Central memory CD8-positive, alpha-beta T cell (primary cell): ENCODE results near the gene LDLRAD4.
A peak's percentile ranks its signal among the peaks of the same experiment; 100 is the strongest.
"Not testable (repeated sequence)": the region's sequence is repeated elsewhere in the genome, so short reads cannot be mapped to it uniquely, and the experiment has no call there.

Experiments
- ATAC-seq: fragments of 150-1000 bp; cut with Tn5 transposase; replicated peaks from 2 replicates; pipeline ENCODE4 v1.10.0; 2022; ENCODE audit warnings: mild to moderate bottlenecking, moderate FRiP score, moderate number of reproducible peaks; ENCODE audit not compliant: poor library complexity, severe bottlenecking; ENCODE audit errors: extremely low read depth
- DNase-seq, 2 donors: peaks; one replicate each; pipeline ENCODE4 v3.0.0; 2021; ENCODE audit warnings: low spot score in 2 of 2
- H3K27ac Mint-ChIP-seq: one replicate; pipeline ENCODE4 v1.8.0; 2022; ENCODE audit warnings: low read depth, mild to moderate bottlenecking, moderate library complexity, mixed read lengths
- H3K27me3 Mint-ChIP-seq: one replicate; pipeline ENCODE4 v1.8.0; 2022; ENCODE audit warnings: mixed read lengths
- H3K36me3 Mint-ChIP-seq: one replicate; pipeline ENCODE4 v1.8.0; 2022; ENCODE audit warnings: mild to moderate bottlenecking, moderate library complexity, mixed read lengths; ENCODE audit not compliant: insufficient read depth
- H3K4me1 Mint-ChIP-seq: one replicate; pipeline ENCODE4 v1.8.0; 2022; ENCODE audit warnings: mixed read lengths
- H3K4me3 Mint-ChIP-seq: one replicate; pipeline ENCODE4 v1.8.0; 2022; ENCODE audit warnings: mild to moderate bottlenecking, moderate library complexity, mixed read lengths
- H3K9me3 Mint-ChIP-seq: one replicate; pipeline ENCODE4 v1.8.0; 2022; ENCODE audit warnings: mixed read lengths

Gene LDLRAD4

GRCh38 chr18:13594551-13594950 is 376.0 kb downstream of the LDLRAD4 start:
- no peak overlapping the region for H3K4me3 Mint-ChIP-seq
- peaks cover 3% of the 10 kb centered on the region for H3K4me1 Mint-ChIP-seq
- peaks cover 19% of the 10 kb centered on the region for H3K9me3 Mint-ChIP-seq
- DNase-seq (no peak), ATAC-seq (no peak)
- H3K27me3 Mint-ChIP-seq = no peaks in the 10 kb centered on the region
- no peak overlapping the region for H3K27ac Mint-ChIP-seq
- H3K36me3 Mint-ChIP-seq = no peaks in the 10 kb centered on the region

- DNase-seq = no peak
- H3K4me1 Mint-ChIP-seq = no peaks in the 10 kb centered on the region
- no peak for ATAC-seq
- no peak overlapping the region for H3K27ac Mint-ChIP-seq
- no peaks in the 10 kb centered on the region for H3K36me3 Mint-ChIP-seq
- no peaks in the 10 kb centered on the region for H3K27me3 Mint-ChIP-seq
- H3K4me3 Mint-ChIP-seq = no peak overlapping the region
- peaks cover 19% of the 10 kb centered on the region for H3K9me3 Mint-ChIP-seq
Measured at GRCh38 chr18:13597068-13597467, 378.5 kb downstream of the LDLRAD4 start.

GRCh38 chr18:13598591-13598990 is 380.0 kb downstream of the LDLRAD4 start:
- DNase-seq (no peak), ATAC-seq (no peak)
- H3K36me3 Mint-ChIP-seq = no peaks in the 10 kb centered on the region
- no peaks in the 10 kb centered on the region for H3K4me1 Mint-ChIP-seq
- H3K4me3 Mint-ChIP-seq = no peak overlapping the region
- H3K9me3 Mint-ChIP-seq = peaks cover 19% of the 10 kb centered on the region
- H3K27me3 Mint-ChIP-seq = no peaks in the 10 kb centered on the region
- H3K27ac Mint-ChIP-seq = no peak overlapping the region

GRCh38 chr18:13599031-13599430 is 380.5 kb downstream of the LDLRAD4 start:
- Mint-ChIP-seq H3K36me3 (no peaks in the 10 kb centered on the region), H3K4me1 (no peaks in the 10 kb centered on the region), H3K27ac (no peak overlapping the region), H3K27me3 (no peaks in the 10 kb centered on the region), H3K4me3 (no peak overlapping the region), H3K9me3 (peaks cover 19% of the 10 kb centered on the region)
- DNase-seq = no peak
- ATAC-seq = no peak

GRCh38 chr18:13603304-13604019 is 384.9 kb downstream of the LDLRAD4 start:
- DNase-seq (no peak), ATAC-seq (no peak)
- Mint-ChIP-seq H3K36me3 (peaks cover 2% of the 10 kb centered on the region), H3K4me1 (peaks cover 10% of the 10 kb centered on the region), H3K4me3 (no peak overlapping the region), H3K27me3 (no peaks in the 10 kb centered on the region), H3K27ac (no peak overlapping the region), H3K9me3 (no peaks in the 10 kb centered on the region)

GRCh38 chr18:13604786-13605185 is 386.2 kb downstream of the LDLRAD4 start:
- no peaks in the 10 kb centered on the region for H3K27me3 Mint-ChIP-seq
- no peaks in the 10 kb centered on the region for H3K9me3 Mint-ChIP-seq
- H3K4me1 Mint-ChIP-seq = peaks cover 22% of the 10 kb centered on the region
- no peak for DNase-seq
- H3K27ac Mint-ChIP-seq = no peak overlapping the region
- ATAC-seq = no peak
- no peak overlapping the region for H3K4me3 Mint-ChIP-seq
- H3K36me3 Mint-ChIP-seq = peaks cover 2% of the 10 kb centered on the region

GRCh38 chr18:13605477-13605876 is 386.9 kb downstream of the LDLRAD4 start:
- DNase-seq = no peak
- Mint-ChIP-seq H3K4me3 (no peak overlapping the region), H3K9me3 (no peaks in the 10 kb centered on the region), H3K4me1 (peaks cover 22% of the 10 kb centered on the region), H3K36me3 (peaks cover 2% of the 10 kb centered on the region), H3K27me3 (no peaks in the 10 kb centered on the region), H3K27ac (no peak overlapping the region)
- ATAC-seq = no peak

GRCh38 chr18:13605901-13606300 is 387.3 kb downstream of the LDLRAD4 start:
- Mint-ChIP-seq H3K27ac (no peak overlapping the region), H3K4me3 (no peak overlapping the region), H3K27me3 (no peaks in the 10 kb centered on the region), H3K9me3 (no peaks in the 10 kb centered on the region), H3K4me1 (peaks cover 25% of the 10 kb centered on the region), H3K36me3 (peaks cover 2% of the 10 kb centered on the region)
- ATAC-seq (no peak), DNase-seq (no peak)

GRCh38 chr18:13606604-13607254 is 388.2 kb downstream of the LDLRAD4 start:
- Mint-ChIP-seq H3K27me3 (no peaks in the 10 kb centered on the region), H3K4me1 (peaks cover 34% of the 10 kb centered on the region), H3K36me3 (peaks cover 8% of the 10 kb centered on the region), H3K27ac (no peak overlapping the region), H3K4me3 (no peak overlapping the region), H3K9me3 (no peaks in the 10 kb centered on the region)
- ATAC-seq (no peak), DNase-seq (no peak)

- H3K27me3 Mint-ChIP-seq, DNase-seq, ATAC-seq, H3K9me3 Mint-ChIP-seq: not testable (repeated sequence)
- H3K27ac Mint-ChIP-seq = peak overlapping the region; percentile 25
- peaks cover 47% of the 10 kb centered on the region for H3K4me1 Mint-ChIP-seq
- H3K4me3 Mint-ChIP-seq = peak overlapping the region; percentile 20
- H3K36me3 Mint-ChIP-seq = peaks cover 17% of the 10 kb centered on the region
Measured at GRCh38 chr18:13608024-13608562, 389.5 kb downstream of the LDLRAD4 start.

GRCh38 chr18:13608791-13609532 is 390.4 kb downstream of the LDLRAD4 start:
- DNase-seq (no peak), ATAC-seq (peak; percentile 11)
- peak overlapping the region; percentile 25 for H3K27ac Mint-ChIP-seq
- no peaks in the 10 kb centered on the region for H3K27me3 Mint-ChIP-seq
- H3K36me3 Mint-ChIP-seq = peaks cover 19% of the 10 kb centered on the region
- H3K4me3 Mint-ChIP-seq = peak overlapping the region; percentile 40
- no peaks in the 10 kb centered on the region for H3K9me3 Mint-ChIP-seq
- H3K4me1 Mint-ChIP-seq = peaks cover 56% of the 10 kb centered on the region

- peaks cover 73% of the 10 kb centered on the region for H3K4me1 Mint-ChIP-seq
- H3K27ac Mint-ChIP-seq = peak overlapping the region; percentile 89
- H3K4me3 Mint-ChIP-seq = peak overlapping the region; percentile 84
- no peaks in the 10 kb centered on the region for H3K27me3 Mint-ChIP-seq
- peaks cover 21% of the 10 kb centered on the region for H3K36me3 Mint-ChIP-seq
- H3K9me3 Mint-ChIP-seq = no peaks in the 10 kb centered on the region
- ATAC-seq = no peak
- no peak for DNase-seq
Measured at GRCh38 chr18:13610555-13611141, 392.1 kb downstream of the LDLRAD4 start.
